COLO829 (cell line): Measurements from ENCODE around the gene TPTE2.
"Not testable (repeated sequence)": the region's sequence is repeated elsewhere in the genome, so short reads cannot be mapped to it uniquely, and the experiment has no call there.

Source experiments
- DNase-seq: peaks from one replicate; pipeline ENCODE4 v3.0.0; 2012; ENCODE audit warnings: low spot score

The TPTE2 gene

GRCh38 chr13:19561127-19561582, at the start of gene TPTE2:
TSS of gene TPTE2 (minus strand) at chr13:19561532. CDS start at chr13:19503234, 58,298 bp downstream.
- DNase-seq = not testable (repeated sequence)

- no peak for DNase-seq
These were observed 46.3 kb upstream of the TPTE2 start for GRCh38 chr13:19607523-19608078.

GRCh38 chr13:19606737-19607136, 45.4 kb upstream of the TPTE2 start:
- DNase-seq = no peak

- no peak for DNase-seq
These were observed 44.8 kb upstream of the TPTE2 start for GRCh38 chr13:19606152-19606551.

GRCh38 chr13:19605161-19605955, 44.0 kb upstream of the TPTE2 start:
- DNase-seq = no peak

GRCh38 chr13:19604306-19604705, 43.0 kb upstream of the TPTE2 start:
- no peak for DNase-seq

GRCh38 chr13:19601749-19602725, 40.7 kb upstream of the TPTE2 start:
- DNase-seq = no peak

- no peak for DNase-seq
These were observed 36.2 kb upstream of the TPTE2 start for GRCh38 chr13:19597523-19597922.

- DNase-seq = no peak
These were observed 35.6 kb upstream of the TPTE2 start for GRCh38 chr13:19596960-19597361.

GRCh38 chr13:19596086-19596485, 34.8 kb upstream of the TPTE2 start:
- DNase-seq = no peak

- DNase-seq = no peak
These were observed 31.4 kb upstream of the TPTE2 start for GRCh38 chr13:19592657-19593180.

GRCh38 chr13:19591864-19592263, 30.5 kb upstream of the TPTE2 start:
- DNase-seq = no peak

- no peak for DNase-seq
These were observed 29.1 kb upstream of the TPTE2 start for GRCh38 chr13:19590423-19590822.

GRCh38 chr13:19589312-19589711, 28.0 kb upstream of the TPTE2 start:
- DNase-seq = no peak

GRCh38 chr13:19587635-19588300, 26.4 kb upstream of the TPTE2 start:
- no peak for DNase-seq

- DNase-seq = no peak
These were observed 25.7 kb upstream of the TPTE2 start for GRCh38 chr13:19586904-19587634.

- DNase-seq = no peak
These were observed 20.3 kb upstream of the TPTE2 start for GRCh38 chr13:19581675-19582074.

- DNase-seq = no peak
These were observed 13.9 kb upstream of the TPTE2 start for GRCh38 chr13:19575230-19575629.

- DNase-seq = no peak
These were observed 11.9 kb upstream of the TPTE2 start for GRCh38 chr13:19573120-19573716.

GRCh38 chr13:19572280-19572679, 10.9 kb upstream of the TPTE2 start:
- DNase-seq = no peak
